Cerebellar cortex (tissue), 1 donor: ENCODE measurements around the gene FBLN7.

Experiments
- DNase-seq: peaks from one replicate; pipeline ENCODE4 v3.0.0-alpha.2; 2015; ENCODE audit warnings: low spot score

FBLN7 gene

DNA sequence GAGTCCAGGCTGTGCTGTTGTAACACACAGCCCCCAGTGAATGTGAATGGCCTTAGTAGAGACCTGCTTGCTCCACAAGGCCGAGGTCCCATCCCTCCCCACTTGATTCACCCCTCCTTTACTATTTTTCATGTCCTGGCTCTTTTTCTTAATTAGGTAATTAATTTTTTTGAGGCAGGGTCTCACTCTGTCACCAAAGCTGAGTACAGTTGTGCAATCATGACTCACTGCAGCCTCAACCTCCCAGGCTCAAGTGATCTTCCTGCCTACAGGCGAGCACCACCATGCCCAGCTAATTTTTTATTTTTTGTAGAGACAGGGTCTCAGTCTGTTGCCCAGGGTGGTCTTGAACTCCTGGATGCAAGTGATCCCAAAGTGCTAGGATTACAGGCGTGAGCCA, 19.3 kb downstream of the FBLN7 start:
- no peak for DNase-seq

DNA sequence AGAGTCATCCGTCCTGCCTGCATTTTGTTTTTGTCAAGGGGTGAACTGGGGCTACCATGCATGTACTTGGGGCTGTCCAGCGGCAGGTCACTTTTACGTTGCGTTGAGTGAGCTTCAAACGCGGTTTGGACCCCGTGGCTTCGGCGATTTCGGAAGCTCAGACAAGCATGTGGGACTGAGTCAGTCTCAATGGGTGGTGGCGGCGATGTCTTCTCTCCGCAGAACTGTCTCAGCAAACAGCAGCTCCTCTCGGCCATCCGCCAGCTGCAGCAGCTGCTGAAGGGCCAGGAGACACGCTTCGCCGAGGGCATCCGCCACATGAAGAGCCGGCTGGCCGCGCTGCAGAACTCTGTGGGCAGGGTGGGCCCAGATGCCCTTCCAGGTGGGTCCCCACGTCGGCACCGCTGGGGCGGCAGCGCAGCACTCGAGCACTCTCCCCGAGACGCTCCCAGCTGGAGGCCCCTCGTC, 21.3 kb downstream of the FBLN7 start:
- no peak for DNase-seq

DNA sequence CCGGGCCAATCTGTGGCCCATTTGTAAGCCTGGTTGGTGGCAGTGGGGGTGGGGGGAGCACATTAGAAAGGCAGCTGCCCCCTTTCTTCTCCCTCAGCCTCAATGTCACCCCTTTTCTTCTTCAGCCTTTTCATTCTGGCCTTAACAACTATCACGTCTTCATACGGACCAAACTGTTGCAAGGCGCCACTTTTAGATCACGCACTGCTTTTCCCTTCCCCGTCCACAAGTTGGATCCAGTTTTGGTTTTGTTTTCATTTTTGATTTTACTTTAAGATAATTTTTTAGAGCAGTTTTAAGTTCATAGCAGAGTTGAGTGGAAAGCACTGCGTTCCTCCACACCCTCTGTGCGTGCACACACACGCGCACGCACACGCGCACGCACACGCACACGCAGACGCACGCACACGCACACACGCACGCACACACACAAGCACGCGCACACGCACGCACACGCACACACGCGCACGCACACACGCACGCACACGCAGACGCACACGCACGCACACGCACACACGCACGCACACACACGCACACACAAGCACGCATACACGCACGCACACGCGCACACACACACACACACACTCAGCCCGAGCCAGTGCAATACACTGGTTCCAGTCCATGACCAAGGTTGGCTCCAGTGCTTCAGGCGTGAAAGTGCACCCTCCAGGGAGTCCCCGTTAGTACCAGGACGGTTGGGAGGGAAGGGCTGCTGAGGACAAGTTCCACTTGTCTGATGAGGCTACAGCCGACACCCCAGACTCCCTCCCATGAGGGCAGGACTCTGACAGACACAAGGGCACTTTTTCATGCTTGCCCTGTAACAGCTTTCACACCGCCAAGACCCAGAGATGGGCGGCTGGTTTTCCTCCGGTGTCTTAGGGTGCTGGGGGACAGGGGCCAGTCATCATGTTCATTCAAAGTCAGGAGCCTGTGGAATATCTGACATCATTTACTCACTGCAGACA, 22.4 kb downstream of the FBLN7 start:
- no peak for DNase-seq

DNA sequence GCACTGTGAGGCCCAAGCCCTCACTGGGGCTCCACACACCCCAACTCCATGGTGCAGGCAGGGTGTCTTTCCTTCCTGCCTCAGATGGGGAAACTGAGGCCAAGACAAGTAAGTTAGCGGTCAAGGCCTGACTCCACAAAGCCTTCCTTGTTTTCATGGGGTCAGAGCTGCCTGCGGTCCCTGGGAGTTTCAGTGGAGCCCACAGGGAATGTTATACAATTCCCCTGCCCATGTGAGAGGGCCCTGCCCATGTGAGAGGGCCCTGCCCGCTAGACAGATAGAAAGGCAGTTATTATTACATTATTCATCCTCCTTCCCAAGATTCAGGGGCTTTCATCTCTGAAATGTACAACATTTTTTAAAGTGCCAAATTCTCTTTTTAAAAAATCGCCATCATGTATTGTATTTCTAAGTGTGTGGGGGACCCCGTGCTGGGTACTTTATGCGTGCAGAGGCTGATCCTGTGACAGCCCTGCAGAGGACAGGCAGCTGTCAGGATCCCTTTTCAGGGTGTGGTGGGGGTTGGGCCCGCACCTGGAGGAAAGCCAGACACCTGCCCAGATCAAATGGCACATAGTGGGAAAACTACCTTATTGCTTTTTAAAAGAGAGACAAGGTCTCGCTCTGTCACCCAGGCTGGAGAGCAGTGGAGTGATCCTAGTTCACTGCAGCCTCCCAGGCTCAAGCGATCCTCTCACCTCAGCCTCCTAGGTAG, 23.4 kb downstream of the FBLN7 start:
- DNase-seq: no peak

DNA sequence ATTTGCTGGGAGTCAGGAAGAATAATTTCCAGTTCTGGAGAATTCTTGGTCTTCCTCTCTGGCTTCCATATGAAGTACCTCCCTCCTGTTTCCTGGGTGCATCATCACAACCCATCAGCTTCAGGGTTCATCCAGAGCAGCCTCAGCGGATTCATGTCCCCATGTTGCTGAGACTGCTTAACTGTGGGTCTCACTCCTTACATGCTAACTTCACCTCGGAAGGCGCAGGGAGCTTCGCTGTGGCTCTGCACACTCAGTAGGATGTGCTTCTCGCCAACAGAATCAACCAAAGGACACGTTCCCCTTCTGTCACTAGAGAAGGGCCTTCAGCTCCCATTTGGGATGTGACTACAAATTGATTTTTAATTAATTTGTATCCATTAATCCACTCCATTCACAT, 24.2 kb downstream of the FBLN7 start:
- no peak for DNase-seq

DNA sequence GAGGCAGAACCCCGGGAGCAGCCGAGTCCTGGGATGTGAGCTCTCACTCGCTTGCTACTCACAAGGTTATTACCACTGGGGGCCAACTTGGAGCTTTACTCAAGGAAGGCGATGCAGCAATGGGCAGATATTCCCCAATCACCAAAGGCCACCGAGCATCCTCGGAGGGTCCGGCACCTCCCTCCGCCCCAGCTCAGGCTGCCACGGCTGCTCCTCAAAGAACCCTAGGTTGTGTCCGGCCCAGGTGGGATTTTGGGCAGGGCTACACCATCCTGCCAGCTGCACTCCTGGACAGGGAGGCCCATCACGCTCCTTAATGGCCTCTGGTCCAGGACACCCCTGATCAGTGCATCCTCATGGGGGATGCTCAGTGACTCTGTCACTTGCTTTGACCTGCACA, 24.8 kb downstream of the FBLN7 start:
- DNase-seq: no peak

DNA sequence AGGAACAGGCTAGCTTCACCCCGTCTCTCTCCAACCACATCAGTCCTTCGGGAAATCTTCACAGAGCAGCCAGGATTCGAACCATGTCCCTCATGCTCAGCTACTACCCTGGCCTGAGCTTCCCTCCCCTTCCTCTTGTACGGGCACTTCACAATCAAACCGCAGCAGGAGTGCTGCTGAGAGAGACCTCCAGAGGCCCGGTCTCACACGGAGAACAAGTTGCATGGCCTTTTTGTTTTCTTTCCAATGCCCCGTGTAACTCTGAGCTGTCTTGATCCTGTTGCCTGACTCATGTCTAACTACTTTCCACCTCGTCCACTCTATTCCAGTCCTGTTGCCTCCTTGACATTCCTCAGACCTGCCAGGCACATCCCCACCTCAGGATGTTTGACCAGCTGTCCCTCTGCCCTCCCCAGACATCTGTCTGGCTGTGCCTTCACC, 25.4 kb downstream of the FBLN7 start:
- DNase-seq: no peak

DNA sequence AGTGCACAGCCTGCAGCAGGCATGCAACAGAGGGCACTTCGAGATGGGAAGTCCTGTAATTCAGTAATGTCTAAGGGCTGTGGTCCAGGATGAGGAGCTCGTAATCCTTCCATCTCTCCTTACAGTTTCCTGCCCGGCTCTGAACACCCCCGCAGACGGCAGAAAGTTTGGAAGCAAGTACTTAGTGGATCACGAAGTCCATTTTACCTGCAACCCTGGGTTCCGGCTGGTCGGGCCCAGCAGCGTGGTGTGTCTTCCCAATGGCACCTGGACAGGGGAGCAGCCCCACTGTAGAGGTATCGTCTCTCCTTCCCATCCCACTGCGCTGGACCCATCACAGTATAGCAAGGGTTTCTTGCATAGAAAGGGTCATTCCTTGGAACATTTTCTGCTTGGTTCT, 26.7 kb downstream of the FBLN7 start:
- DNase-seq: no peak

DNA sequence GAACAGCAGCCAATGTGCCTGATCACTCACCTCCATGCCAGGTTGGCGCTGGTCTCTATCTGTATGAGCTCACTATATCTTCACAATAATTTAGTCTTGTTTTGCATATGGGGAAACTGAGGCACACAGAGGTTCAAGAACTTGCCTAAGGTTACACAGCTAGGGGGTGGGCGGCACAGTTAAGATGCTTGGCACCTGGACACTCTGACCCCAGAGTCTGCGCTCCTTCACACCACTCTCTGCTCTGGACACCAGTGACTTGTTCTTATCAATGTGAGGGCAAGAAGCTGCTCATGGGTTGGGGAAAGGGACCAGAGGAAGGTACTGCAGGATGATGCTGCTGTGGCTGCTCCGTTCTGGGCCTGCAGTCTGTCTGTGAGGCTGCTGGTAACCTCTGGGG, 27.1 kb downstream of the FBLN7 start:
- no peak for DNase-seq

DNA sequence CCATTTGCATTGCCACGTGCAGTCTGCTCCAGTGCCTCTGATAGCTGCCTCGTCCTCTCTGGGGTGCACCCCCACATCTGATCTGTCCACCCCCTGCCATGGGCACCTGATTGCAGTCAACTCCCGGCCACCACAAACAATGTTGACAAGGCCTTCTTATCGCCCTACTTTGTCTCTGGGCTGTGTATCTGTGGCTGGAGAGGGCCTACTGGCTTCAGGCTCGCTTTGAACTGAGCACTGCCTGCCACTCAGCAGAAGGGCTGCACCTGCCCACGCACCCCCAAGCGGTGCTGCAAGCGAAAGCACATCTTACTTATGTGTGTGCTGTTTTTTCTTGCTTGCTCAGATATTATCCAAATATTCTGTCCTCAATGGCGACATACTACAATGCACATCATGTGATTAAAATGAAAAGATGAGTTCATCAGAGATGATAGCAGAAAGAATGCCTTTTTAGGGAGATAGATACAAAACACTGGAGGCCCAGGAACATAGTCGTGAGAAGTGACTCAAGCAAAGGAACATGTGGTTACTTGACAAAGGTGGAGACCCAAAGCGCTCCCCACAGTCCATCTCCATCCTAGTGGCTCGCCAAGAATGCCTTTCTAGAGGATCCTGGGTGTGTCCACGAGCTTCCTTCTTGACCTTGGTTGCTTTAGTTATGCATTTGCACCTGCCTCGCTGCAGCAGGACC, 28.8 kb downstream of the FBLN7 start:
- no peak for DNase-seq

DNA sequence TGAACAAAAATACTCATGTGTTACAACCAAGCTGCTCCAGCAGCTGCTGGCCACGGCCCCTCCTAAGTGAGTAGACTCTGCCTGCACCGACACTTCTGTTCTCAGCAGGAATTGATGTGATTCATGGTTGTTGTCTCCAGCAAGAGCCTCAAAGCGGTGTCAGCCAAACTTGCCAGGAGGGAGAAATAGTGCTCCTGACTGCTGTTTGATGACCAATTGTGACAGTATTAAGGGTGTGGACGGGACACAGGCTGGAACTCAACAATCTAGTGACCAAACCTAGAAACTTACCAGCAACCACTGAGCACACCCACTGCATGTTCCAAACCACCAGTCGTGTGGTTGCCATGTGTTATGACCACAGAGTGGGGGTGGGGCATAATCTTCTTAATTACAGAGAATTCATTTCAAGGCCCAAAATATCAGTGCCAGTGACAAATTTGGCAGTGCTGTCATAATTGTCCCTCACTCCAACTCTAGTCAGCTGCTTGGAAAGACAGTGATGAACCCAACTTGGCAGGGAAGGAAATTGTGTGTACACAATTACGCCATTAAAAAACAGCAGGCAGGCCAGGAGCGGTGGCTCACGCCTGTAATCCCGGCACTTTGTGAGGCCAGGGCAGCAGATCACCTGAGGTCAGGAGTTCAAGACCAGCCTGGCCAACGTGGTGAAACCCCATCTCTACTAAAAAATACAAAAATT, 30.4 kb downstream of the FBLN7 start:
- DNase-seq: no peak

DNA sequence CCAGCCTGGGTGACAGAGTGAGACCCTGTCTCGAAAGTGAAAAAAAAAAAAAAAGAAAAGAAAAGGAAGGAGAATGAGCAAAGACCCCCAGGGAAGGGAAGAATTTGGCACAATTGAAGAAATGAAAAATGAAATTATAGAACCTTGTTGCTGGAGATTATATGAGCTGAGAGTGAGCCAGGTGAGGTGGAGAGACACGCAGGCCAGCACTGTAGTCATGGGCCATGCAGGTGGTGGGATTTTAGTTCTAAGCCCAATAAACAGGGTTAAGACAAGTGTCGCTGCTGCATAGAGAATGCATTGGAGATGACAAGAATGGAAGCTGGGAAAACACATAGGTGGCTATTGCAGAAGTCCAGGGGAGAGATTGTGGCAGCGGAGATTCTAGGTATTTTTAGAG, 32.3 kb downstream of the FBLN7 start:
- no peak for DNase-seq

DNA sequence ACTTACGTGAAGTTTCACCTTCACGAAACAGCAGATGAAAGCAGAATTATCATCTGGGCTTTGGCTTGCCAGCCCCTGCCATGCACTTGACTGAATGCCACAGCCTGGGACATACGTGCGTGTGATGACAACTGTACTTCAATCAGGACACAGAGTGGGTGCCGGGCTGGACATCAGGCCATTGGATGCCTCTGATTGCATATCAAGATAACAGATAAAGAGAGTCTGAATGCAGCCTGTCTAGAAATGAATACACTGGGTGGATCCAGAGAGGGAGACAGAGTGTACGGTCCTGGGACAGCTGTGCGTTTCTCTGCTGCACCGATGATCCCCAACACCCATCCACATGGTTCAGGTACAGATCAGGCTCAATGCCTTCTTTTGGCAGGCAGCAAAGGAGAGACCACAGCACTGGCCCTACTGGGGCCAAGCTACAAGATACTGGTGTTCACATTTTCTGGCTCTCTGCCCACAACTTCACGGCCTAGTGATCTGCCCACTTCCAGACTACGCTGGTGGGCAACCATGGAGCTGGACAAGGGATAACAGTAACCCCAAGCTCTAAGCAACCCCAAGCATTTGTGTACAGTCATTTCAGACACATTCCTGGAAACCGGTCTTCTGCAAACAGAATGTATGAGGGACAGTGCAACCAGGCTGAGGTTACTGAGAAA, 35.6 kb downstream of the FBLN7 start:
- DNase-seq: no peak

DNA sequence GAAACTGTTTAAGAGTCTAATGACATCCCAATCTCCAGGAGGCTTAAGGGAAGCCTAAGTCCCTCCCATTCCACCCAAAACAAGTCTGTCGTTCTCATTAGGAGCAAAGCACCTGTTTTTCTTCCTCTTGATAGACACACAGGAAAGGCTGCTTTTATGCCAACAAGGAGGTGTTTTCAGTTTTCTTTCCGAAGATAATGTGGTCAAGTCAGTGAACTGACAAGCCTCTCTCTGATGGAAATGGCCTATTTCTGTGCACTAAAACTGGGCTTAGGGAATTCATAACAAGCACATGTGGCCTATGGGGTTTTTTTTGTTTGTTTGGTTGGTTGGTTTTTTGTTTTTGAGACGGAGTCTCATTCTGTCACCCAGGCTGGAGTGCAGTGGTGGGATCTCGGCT, 36.2 kb downstream of the FBLN7 start:
- no peak for DNase-seq

DNA sequence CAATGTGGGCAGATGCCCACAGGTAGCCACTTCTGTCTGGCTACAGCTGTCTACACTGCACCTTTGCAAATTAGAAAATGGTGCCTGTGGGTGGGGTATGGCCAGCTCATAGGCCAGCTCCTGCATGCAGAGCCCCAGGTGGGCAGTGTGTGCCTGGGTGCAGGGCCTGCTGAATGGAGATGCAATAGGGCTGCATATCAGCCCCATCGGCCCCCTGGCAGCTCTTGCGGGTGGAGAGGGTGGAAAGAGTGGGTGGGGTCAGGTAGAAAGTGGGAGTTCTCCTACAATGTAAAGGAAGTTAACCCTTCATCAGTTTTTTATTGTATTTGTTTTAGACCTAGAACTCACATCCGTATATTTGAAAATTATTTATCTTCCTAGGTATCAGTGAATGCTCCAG, 37.1 kb downstream of the FBLN7 start:
- no peak for DNase-seq

DNA sequence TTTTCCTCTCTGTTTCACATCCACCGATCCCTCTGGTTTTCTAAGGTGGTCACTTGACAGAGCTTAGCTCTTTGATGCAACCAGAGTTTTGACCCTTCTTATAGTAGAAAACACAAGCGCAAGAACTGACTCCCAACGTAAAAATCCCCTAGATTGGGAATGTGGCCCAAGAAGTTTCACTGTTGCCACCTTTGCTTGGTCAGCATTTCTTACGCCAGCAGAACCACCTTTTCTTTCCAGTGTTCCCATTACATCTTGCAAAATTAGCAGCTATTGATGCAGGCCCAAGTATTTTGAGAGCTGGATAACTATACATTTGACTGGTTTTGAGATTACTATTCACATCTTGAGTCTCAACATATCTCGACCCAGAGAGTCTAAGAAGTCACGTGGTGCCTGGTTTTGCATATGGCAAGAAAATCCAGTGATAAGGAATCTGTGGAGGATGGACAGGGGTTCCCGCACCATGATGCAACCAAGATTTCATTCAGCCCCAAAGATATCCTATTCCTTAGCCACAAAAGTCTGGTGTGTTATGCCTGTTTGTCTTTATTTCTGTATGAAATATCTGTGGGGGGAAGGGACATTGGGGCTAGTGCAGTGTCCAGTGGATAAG, 37.9 kb downstream of the FBLN7 start:
- no peak for DNase-seq

DNA sequence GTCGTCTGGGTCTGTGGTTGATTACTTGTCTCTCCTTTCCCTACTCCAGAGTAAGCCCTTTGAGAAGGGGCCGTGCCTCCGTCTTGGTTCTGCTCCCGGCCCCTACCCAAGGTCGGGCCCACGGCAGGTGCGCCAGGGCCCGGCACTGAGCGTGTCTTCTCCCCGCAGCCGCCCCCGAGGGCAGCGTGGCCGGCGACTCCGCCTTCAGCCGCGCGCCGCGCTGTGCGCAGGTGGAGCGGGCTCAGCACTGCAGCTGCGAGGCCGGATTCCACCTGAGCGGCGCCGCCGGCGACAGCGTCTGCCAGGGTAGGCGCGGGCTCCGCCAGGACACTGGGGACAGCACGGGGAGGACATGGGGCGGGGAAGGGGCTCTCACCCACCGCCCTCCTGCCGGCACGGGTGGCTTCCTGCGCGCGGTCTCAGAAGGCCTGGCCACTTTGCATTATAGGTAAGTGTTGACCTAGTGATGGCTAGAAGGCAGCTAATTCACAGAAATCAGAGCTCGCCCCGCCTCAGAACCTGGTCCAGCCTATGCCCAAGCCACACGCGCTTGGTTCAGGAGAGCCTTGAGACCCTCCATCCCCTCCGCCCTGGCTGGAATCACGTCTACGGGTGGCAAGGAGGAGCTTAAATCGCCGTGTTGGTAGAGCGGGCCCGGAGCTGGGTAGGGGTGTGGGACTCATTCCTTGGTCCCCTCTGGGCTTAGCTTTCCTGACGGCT, 43.5 kb downstream of the FBLN7 start:
- no peak for DNase-seq

DNA sequence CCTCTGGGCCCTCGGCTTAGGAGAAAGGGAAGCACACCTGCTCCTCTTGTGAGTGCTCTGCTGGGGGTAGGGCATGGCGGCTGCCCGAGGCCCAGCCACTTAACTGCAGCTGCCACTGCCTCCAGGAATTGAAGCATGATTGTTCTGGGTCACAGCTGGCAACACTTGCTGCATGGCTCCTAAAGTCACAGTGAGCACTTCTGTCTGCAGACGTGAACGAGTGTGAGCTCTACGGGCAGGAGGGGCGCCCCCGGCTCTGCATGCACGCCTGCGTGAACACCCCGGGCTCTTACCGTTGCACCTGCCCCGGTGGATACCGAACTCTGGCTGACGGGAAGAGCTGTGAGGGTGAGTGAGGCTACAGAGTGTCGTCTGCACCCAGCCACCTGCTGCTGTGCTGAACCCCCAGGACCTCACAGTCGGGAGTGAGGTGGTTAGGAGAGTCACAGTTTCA, 44.4 kb downstream of the FBLN7 start:
- no peak for DNase-seq

DNA sequence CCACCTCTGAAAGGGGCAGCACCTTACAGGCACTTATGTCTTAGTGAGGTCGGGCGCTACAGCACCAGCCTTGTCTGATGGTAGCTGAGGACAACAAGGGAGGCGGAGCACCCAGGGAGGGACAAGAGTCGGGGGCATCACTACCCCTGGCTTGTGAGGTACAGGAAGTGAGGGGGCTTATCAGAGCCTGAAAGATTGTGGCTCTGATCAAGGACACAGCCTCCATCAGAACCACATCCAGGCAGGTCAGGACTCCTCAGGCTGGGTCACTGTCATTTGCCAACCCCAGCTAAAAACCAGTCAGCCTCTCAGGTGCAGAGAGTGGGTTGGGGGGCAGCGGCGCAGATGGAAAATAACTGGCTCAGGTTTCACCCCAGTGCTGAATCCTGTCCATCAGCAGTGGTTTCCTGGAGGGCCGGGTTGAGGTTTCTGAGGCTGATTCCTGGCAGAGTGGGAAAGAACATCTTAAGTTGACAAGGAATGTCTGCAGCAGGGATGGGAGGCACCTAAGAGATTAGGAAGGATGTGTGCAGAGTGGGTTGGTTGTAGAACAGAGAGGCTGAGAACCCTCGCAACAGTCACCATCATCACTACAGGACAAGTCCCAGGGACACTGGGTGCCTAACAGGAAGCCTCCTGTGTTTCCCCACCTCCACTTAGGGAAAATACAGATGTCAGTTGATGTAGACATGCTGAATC, 45.3 kb downstream of the FBLN7 start:
- no peak for DNase-seq

DNA sequence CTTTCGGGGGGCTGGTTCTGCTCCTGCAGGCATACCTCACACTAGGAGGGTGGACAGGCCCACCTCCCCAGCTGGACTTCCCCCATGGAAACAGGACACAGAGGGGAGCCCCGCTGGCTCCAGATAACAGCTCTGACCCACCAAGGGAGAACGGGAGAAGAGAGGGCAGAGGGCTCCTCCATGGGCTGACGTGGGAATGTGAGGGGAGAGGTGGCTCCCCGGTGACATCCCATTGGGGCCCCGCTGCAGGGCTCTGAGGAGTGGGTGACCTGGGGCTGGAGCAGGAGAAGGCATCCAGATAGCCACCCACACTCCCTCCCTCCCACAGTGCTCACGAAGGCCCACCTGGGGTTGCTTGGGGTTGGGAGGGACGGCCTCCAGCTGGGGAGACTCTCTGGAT, 45.9 kb downstream of the FBLN7 start:
- no peak for DNase-seq
